Measurements from ENCODE around the gene ZIC1.

DNA sequence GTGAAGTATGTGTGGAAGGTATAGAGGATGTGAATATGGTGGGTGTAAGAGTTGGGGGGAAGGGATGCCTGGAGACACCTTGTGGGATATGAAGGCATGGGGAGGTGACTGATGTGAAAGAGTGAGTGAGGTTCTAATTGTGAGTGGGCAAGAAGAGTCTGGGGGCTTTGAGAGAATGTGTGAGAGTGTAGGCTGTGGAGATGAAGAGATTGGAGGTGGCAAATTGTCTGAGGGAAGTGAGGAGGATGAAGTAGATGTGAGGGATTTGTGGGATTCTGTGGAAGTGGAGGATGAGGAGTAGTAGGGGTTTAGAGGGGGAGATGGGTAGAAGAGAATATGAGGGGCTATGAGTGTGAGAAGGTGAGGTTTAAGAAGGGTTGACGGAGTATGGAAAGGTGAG is 44.4 kb upstream of the ZIC1 start:
- no peak for TF ChIP-seq EZH2 (IDR thresholded peaks at IDR 0.05; ENCODE audit: insufficient read depth, poor library complexity, severe bottlenecking)
- TF ChIP-seq EZH2phosphoT487 (IDR thresholded peaks at IDR 0.05; ENCODE audit: insufficient read depth, low read depth), result no peak
